SK-N-SH treated with all-trans-retinoic acid at 6 μM for 48 hours (cell line): ENCODE measurements around the gene CCDC6.

Experiments used
- ATAC-seq: fragments of 200-7000 bp; cut with Tn5 transposase; 3 replicates; pipeline ENCODE4 v1.9.1; 2020; ENCODE audit warnings: mild to moderate bottlenecking, moderate library complexity
- ARNTL ChIP-seq: fragments of 450-650 bp; formaldehyde crosslinking; IDR thresholded peaks from 2 replicates; pipeline ENCODE4 v1.5.0; 2020; ENCODE audit warnings: low read depth, mild to moderate bottlenecking, moderate library complexity, borderline replicate concordance
- BACH2 ChIP-seq: fragments of 250-450 bp; sonication (Bioruptor Pico); IDR thresholded peaks from 2 replicates; pipeline ENCODE4 v1.9.0; 2021; ENCODE audit warnings: mild to moderate bottlenecking, borderline replicate concordance
- CSDC2 ChIP-seq: fragments of 250-450 bp; sonication (Bioruptor Pico); IDR thresholded peaks from 2 replicates; pipeline ENCODE4 v1.5.0; 2020; ENCODE audit warnings: mild to moderate bottlenecking, moderate library complexity
- ESRRG ChIP-seq: fragments of 250-450 bp; sonication (Bioruptor Pico); IDR thresholded peaks from 2 replicates; pipeline ENCODE4 v1.6.1; 2021; ENCODE audit warnings: mild to moderate bottlenecking
- GLIS3 ChIP-seq: fragments of 250-450 bp; sonication (Bioruptor Pico); IDR thresholded peaks from 2 replicates; pipeline ENCODE4 v1.5.0; 2020; ENCODE audit warnings: mild to moderate bottlenecking, moderate library complexity
- ISL1 ChIP-seq: fragments of 250-450 bp; sonication (Bioruptor Pico); IDR thresholded peaks from 2 replicates; pipeline ENCODE4 v2.1.2; 2022; ENCODE audit warnings: mild to moderate bottlenecking, moderate library complexity
- OSR1 ChIP-seq: fragments of 250-450 bp; sonication (Bioruptor Pico); IDR thresholded peaks from 2 replicates; pipeline ENCODE4 v1.8.0; 2022; ENCODE audit warnings: moderate library complexity, mild to moderate bottlenecking, inconsistent platforms
- PPARA ChIP-seq: fragments of 250-450 bp; sonication (Bioruptor Pico); IDR thresholded peaks from 2 replicates; pipeline ENCODE4 v1.5.0; 2020; ENCODE audit warnings: mild to moderate bottlenecking, borderline replicate concordance
- RARB ChIP-seq: fragments of 250-450 bp; sonication (Bioruptor Pico); IDR thresholded peaks from 2 replicates; pipeline ENCODE4 v1.8.0; 2021; ENCODE audit warnings: mild to moderate bottlenecking, moderate library complexity
- SNAI2 ChIP-seq: fragments of 250-450 bp; sonication (Bioruptor Pico); IDR thresholded peaks from 2 replicates; pipeline ENCODE4 v1.5.0; 2020; ENCODE audit warnings: mild to moderate bottlenecking, moderate library complexity
- TCF4 ChIP-seq: fragments of 250-450 bp; sonication (Bioruptor Pico); IDR thresholded peaks from 2 replicates; pipeline ENCODE4 v1.8.0; 2021; ENCODE audit warnings: mild to moderate bottlenecking, moderate library complexity, borderline replicate concordance
- ZC3H10 ChIP-seq: fragments of 250-450 bp; sonication (Bioruptor Pico); IDR thresholded peaks from 2 replicates; pipeline ENCODE4 v1.5.1; 2021; ENCODE audit warnings: mild to moderate bottlenecking, moderate library complexity
- ZFP3 ChIP-seq: fragments of 250-450 bp; sonication (Bioruptor Pico); IDR thresholded peaks from 2 replicates; pipeline ENCODE4 v1.5.0; 2020; ENCODE audit warnings: mild to moderate bottlenecking, moderate library complexity
- ZFP30 ChIP-seq: fragments of 450-650 bp; formaldehyde crosslinking; IDR thresholded peaks from 2 replicates; pipeline ENCODE4 v1.5.0; 2022; ENCODE audit warnings: mild to moderate bottlenecking, moderate library complexity
- ZNF565 ChIP-seq: fragments of 450-650 bp; formaldehyde crosslinking; conservative IDR thresholded peaks from 2 replicates; pipeline ENCODE4 v1.5.0; 2020; ENCODE audit warnings: low read depth, mild to moderate bottlenecking, moderate library complexity
- ZNF70 ChIP-seq: fragments of 450-650 bp; formaldehyde crosslinking; IDR thresholded peaks from 2 replicates; pipeline ENCODE4 v1.5.0; 2020; ENCODE audit warnings: mild to moderate bottlenecking, moderate library complexity
- ZNF8 ChIP-seq: fragments of 450-650 bp; formaldehyde crosslinking; IDR thresholded peaks from 2 replicates; pipeline ENCODE4 v1.5.0; 2020; ENCODE audit warnings: mild to moderate bottlenecking, moderate library complexity
- TF ChIP-seq, protein P1 (sequence below): fragments of 250-450 bp; sonication (Bioruptor Pico); IDR thresholded peaks from 2 replicates; pipeline ENCODE4 v1.5.0; 2020; ENCODE audit warnings: mild to moderate bottlenecking, moderate library complexity
- TF ChIP-seq, protein P2 (sequence below): fragments of 250-450 bp; sonication (Bioruptor Pico); IDR thresholded peaks from 2 replicates; pipeline ENCODE4 v1.8.0; 2021; ENCODE audit warnings: low read depth, mild to moderate bottlenecking, moderate library complexity, borderline replicate concordance
- TF ChIP-seq, protein P3 (sequence below): fragments of 250-450 bp; sonication (Bioruptor Pico); IDR thresholded peaks from 2 replicates; pipeline ENCODE4 v1.5.1; 2020; ENCODE audit warnings: low read depth, mild to moderate bottlenecking, moderate library complexity
- TF ChIP-seq, protein P4 (sequence below): fragments of 250-450 bp; sonication (Bioruptor Pico); IDR thresholded peaks from 2 replicates; pipeline ENCODE4 v1.8.0; 2020; ENCODE audit warnings: mild to moderate bottlenecking, moderate library complexity, borderline replicate concordance
- TF ChIP-seq, protein P5 (sequence below): fragments of 250-450 bp; sonication (Bioruptor Pico); IDR thresholded peaks from 2 replicates; pipeline ENCODE4 v1.5.1; 2021; ENCODE audit warnings: mild to moderate bottlenecking, moderate library complexity

Gene CCDC6

DNA sequence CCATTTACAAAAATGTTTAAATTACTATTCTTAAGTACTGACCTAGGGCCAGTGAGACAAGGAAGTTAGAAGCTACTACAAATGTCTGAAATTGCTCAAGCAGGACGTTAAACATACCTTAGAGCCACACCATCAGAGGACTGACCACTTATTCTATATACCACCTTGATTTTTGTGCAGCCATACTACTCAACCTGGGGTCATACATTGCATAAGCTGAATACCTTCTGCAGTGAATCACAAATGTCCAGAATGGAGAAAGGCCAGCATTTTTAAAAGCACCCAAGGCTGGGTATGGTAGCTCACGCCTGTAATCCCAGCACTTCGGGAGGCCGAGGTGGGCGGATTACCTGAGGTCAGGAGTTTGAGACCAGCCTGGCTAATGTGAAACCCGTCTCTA is 131.9 kb downstream of the CCDC6 start:
- ATAC-seq, result no peak
- TF ChIP-seq ISL1 (CRISPR knock-in tag), result no peak
- no peak for TF ChIP-seq ZNF565
- TF ChIP-seq TCF4 (CRISPR knock-in tag), result no peak
- no peak for TF ChIP-seq ZNF70 (CRISPR knock-in tag)
- TF ChIP-seq, protein P1, sequence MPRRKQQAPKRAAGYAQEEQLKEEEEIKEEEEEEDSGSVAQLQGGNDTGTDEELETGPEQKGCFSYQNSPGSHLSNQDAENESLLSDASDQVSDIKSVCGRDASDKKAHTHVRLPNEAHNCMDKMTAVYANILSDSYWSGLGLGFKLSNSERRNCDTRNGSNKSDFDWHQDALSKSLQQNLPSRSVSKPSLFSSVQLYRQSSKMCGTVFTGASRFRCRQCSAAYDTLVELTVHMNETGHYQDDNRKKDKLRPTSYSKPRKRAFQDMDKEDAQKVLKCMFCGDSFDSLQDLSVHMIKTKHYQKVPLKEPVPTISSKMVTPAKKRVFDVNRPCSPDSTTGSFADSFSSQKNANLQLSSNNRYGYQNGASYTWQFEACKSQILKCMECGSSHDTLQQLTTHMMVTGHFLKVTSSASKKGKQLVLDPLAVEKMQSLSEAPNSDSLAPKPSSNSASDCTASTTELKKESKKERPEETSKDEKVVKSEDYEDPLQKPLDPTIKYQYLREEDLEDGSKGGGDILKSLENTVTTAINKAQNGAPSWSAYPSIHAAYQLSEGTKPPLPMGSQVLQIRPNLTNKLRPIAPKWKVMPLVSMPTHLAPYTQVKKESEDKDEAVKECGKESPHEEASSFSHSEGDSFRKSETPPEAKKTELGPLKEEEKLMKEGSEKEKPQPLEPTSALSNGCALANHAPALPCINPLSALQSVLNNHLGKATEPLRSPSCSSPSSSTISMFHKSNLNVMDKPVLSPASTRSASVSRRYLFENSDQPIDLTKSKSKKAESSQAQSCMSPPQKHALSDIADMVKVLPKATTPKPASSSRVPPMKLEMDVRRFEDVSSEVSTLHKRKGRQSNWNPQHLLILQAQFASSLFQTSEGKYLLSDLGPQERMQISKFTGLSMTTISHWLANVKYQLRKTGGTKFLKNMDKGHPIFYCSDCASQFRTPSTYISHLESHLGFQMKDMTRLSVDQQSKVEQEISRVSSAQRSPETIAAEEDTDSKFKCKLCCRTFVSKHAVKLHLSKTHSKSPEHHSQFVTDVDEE (CRISPR knock-in tag), result no peak
- no peak for TF ChIP-seq OSR1 (CRISPR knock-in tag)
- TF ChIP-seq RARB (CRISPR knock-in tag), result no peak
- TF ChIP-seq BACH2, result no peak
- TF ChIP-seq CSDC2, result no peak
- no peak for TF ChIP-seq ARNTL (CRISPR knock-in tag)
- no peak for TF ChIP-seq ESRRG
- no peak for TF ChIP-seq SNAI2 (CRISPR knock-in tag)
- TF ChIP-seq ZFP3 (CRISPR knock-in tag), result no peak
- TF ChIP-seq ZC3H10, result no peak
- TF ChIP-seq GLIS3 (CRISPR knock-in tag), result no peak
- no peak for TF ChIP-seq ZFP30 (CRISPR knock-in tag)
- TF ChIP-seq, all 23 proteins: peak for 0

DNA sequence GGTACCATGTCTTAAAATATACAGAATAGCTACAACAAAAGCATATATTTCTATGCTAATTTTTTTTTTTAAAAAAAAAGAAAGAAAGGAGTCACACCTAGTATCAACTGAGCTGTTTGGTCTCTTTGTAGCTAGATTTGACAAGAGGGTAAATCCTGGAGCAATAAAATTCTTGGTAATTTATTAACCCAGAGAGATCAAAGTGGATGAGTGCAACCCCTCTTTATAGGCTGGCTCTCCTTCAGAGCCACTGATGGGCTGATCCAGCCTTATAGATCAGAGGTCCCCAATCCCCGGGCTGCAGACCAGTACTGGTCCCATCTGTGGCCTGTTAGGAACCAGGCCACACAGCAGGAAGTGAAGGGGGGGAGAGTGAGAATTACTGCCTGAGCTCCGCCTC is 133.3 kb downstream of the CCDC6 start:
- ATAC-seq, result no peak
- TF ChIP-seq, protein P2, sequence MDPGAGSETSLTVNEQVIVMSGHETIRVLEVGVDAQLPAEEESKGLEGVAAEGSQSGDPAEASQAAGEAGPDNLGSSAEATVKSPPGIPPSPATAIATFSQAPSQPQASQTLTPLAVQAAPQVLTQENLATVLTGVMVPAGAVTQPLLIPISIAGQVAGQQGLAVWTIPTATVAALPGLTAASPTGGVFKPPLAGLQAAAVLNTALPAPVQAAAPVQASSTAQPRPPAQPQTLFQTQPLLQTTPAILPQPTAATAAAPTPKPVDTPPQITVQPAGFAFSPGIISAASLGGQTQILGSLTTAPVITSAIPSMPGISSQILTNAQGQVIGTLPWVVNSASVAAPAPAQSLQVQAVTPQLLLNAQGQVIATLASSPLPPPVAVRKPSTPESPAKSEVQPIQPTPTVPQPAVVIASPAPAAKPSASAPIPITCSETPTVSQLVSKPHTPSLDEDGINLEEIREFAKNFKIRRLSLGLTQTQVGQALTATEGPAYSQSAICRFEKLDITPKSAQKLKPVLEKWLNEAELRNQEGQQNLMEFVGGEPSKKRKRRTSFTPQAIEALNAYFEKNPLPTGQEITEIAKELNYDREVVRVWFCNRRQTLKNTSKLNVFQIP (CRISPR knock-in tag), result no peak
- TF ChIP-seq, protein P3, sequence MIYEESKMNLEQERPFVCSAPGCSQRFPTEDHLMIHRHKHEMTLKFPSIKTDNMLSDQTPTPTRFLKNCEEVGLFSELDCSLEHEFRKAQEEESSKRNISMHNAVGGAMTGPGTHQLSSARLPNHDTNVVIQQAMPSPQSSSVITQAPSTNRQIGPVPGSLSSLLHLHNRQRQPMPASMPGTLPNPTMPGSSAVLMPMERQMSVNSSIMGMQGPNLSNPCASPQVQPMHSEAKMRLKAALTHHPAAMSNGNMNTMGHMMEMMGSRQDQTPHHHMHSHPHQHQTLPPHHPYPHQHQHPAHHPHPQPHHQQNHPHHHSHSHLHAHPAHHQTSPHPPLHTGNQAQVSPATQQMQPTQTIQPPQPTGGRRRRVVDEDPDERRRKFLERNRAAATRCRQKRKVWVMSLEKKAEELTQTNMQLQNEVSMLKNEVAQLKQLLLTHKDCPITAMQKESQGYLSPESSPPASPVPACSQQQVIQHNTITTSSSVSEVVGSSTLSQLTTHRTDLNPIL (CRISPR knock-in tag), result no peak
- TF ChIP-seq, protein P4, sequence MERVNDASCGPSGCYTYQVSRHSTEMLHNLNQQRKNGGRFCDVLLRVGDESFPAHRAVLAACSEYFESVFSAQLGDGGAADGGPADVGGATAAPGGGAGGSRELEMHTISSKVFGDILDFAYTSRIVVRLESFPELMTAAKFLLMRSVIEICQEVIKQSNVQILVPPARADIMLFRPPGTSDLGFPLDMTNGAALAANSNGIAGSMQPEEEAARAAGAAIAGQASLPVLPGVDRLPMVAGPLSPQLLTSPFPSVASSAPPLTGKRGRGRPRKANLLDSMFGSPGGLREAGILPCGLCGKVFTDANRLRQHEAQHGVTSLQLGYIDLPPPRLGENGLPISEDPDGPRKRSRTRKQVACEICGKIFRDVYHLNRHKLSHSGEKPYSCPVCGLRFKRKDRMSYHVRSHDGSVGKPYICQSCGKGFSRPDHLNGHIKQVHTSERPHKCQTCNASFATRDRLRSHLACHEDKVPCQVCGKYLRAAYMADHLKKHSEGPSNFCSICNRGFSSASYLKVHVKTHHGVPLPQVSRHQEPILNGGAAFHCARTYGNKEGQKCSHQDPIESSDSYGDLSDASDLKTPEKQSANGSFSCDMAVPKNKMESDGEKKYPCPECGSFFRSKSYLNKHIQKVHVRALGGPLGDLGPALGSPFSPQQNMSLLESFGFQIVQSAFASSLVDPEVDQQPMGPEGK, result no peak
- no peak for TF ChIP-seq PPARA (CRISPR knock-in tag)
- no peak for TF ChIP-seq ISL1 (CRISPR knock-in tag)
- no peak for TF ChIP-seq CSDC2
- TF ChIP-seq ZNF8 (CRISPR knock-in tag), result no peak
- TF ChIP-seq SNAI2 (CRISPR knock-in tag), result no peak
- TF ChIP-seq TCF4 (CRISPR knock-in tag), result no peak
- no peak for TF ChIP-seq BACH2
- TF ChIP-seq OSR1 (CRISPR knock-in tag), result no peak

DNA sequence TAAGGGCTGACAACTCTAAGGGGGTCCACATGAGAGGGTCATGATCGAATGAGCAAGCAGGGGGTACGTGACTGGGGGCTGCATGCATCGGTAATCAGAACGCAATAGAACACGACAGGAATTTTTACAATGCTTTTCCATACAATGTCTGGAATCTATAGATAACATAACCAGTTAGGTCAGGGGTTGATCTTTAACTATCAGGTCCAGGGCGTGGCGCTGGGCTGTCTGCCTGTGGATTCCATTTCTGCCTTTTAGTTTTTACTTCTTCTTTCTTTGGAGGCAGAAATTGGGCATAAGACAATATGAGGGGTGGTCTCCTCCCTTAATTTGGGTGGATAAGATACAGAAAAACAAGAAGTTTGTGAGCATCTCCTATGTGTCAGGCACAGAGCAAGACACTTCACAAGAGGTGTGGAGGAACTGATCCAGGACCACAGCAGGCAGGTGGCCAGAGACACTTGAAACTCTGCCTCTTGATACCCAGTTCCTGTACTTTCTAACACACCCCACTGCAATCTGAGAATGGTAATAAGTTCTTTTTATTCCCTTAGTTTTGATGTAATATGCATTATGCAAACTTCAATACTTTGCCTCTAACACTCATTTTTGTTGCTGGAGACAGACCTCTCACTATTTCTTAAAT is 135.1 kb downstream of the CCDC6 start:
- TF ChIP-seq, protein P3 (CRISPR knock-in tag), result no peak
- TF ChIP-seq ZNF70 (CRISPR knock-in tag) (no peak), TCF4 (CRISPR knock-in tag) (no peak), GLIS3 (CRISPR knock-in tag) (no peak), ZNF565 (no peak), ZFP30 (CRISPR knock-in tag) (no peak), ARNTL (CRISPR knock-in tag) (no peak), ZFP3 (CRISPR knock-in tag) (no peak), ZC3H10 (no peak), PPARA (CRISPR knock-in tag) (no peak), ZNF8 (CRISPR knock-in tag) (no peak), CSDC2 (no peak), ISL1 (CRISPR knock-in tag) (no peak)
- TF ChIP-seq, protein P5, sequence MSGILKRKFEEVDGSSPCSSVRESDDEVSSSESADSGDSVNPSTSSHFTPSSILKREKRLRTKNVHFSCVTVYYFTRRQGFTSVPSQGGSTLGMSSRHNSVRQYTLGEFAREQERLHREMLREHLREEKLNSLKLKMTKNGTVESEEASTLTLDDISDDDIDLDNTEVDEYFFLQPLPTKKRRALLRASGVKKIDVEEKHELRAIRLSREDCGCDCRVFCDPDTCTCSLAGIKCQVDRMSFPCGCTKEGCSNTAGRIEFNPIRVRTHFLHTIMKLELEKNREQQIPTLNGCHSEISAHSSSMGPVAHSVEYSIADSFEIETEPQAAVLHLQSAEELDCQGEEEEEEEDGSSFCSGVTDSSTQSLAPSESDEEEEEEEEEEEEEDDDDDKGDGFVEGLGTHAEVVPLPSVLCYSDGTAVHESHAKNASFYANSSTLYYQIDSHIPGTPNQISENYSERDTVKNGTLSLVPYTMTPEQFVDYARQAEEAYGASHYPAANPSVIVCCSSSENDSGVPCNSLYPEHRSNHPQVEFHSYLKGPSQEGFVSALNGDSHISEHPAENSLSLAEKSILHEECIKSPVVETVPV, result no peak
- TF ChIP-seq, protein P4, result no peak
- TF ChIP-seq, protein P2 (CRISPR knock-in tag), result no peak
- TF ChIP-seq, all 23 proteins: peak for 0
- ATAC-seq, result no peak
